LNCAP (cell line): ENCODE measurements around the gene SLC15A1.

Experiments
- CTCF ChIP-seq: fragments of 450-650 bp; IDR thresholded peaks from 2 replicates; pipeline ENCODE4 v1.5.1; 2017; ENCODE audit warnings: mild to moderate bottlenecking

Gene SLC15A1

GRCh38 chr13:98772794-98773452, 20.5 kb upstream of the SLC15A1 start:
- no peak for TF ChIP-seq CTCF

DNA sequence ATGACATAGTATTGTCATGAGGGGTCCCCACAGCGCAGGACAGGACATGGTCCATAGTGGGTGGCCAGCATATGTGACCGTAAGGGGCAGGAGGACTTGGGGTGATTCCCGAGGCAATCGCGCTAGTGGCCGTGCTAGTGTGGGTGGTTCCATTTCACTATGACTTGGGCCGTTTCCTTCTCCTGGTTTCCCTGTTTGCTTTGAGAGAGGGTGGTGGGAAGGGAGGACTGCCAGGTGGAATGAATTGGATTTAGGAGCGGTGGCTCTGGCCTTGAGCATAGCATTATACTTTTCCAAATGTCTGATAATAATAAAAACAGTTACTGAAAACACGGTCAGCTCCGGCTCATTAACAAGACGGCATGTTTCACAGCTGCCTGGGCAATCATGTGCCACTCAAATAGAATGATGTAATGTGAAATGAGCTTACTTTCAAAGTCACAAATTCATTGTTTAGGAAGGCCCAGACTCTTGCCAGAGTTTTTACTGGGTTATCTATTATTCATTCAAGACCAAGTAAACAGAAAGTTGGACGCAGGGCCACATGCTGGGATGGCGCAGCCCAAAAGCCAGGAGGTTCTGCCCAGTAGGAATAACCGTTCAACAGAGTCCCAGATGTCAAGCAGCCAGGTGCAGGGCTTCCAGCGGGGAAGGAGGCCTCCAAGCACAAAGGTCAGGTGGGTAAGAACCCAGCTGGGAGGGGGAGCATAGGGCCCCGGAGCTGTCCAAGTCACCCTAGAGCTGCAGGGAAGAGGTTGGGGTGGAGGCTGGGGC, 19.6 kb upstream of the SLC15A1 start:
- no peak for TF ChIP-seq CTCF

- no peak for TF ChIP-seq CTCF
These were observed 17.3 kb upstream of the SLC15A1 start for GRCh38 chr13:98769736-98770135.

DNA sequence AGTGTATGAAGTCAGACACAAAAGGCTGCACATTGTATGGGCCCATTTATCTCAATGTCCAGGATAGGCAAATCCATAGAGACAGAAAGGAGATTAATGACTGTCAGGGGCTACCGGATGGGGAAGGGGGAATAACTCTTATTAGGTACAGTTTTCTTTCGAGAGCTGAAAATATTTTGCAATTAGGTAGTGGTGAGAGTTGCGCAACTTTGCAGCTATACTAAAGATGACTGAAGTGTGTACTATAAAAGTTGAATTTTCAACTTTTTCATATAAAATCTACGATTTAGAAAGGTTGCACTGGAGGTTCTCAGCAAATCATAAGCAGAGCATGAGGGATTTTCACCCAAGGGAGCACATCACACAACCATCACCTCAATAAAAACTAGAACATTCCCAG, 16.1 kb upstream of the SLC15A1 start:
- TF ChIP-seq CTCF = no peak

DNA sequence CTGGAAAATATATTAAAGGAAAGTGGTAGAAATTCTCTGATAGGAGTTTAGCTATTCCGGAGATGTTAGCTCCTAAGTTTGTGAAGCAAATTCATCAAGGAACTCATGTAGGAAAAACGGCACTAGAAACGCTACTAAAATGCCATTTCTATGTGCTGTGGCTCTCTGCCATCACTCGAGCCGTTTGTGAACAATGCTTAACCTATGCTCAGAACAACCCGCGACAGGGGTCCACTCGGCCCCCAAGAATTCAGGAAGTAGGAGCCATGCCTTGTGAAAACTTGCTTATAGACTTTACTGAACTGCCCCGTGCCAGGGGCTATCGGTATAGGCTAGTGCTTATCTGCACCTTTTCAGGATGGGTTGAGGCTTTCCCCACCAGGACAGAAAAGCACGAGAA, 14.2 kb upstream of the SLC15A1 start:
- TF ChIP-seq CTCF = no peak

DNA sequence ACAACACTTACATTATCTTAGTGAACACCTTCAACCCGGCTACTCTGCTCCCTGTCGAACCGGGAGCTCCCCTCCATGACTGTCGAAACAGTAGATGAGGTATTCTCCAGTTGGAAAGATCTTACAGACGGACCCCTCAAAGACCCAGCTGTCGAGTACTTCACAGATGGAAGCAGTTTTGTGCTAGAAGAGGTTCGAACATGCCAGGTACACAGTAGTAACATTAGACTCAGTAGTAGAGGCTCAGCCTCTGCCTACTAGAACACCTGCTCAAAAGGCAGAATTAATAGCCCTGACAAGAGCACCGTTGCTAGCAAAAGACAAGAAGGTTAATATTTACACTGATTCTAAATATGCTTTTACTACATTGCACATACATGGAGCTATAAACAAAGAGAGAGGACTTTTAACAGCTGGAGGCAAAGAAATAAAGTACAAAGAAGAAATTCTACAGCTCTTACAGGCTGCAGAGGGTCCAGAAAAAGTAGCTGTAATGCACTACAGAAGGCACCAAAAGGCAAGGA, 13.6 kb upstream of the SLC15A1 start:
- no peak for TF ChIP-seq CTCF

DNA sequence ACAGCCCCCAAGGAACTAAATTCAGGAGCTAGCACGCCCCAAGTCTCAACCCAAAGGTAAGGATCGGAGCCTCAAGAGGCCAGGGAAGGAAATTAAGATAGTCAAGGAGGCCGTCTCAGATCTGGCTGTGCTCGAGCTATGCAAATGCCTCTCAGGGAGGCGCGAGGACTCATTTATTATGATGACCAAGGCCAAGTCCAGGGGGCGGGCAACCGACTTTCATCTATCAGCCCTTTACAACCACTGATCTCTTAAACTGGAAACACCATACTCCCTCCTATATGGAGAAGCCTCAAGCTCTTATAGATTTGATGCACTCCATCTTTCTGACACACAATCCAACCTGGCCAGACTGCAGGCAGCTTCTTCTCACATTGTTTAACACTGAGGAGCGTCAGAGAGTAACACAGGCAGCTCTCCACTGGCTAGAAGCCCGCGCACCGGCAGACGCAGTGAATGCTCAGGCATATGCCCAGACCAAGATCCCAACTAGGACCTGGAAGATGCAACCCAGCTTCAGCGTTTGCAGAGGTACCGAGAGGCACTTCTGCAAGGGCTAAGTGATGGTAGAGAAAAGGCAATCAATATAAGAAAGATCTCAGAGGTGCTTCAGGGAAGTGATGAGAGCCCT, 9.6 kb upstream of the SLC15A1 start:
- no peak for TF ChIP-seq CTCF
